Hepatocyte (in vitro differentiated cells): ENCODE measurements around the gene ETV6.

Experiments used
- CTCF ChIP-seq: fragments of 200-600 bp; sonication (generic); IDR thresholded peaks from 2 replicates; pipeline ENCODE4 v1.5.1; 2016; ENCODE audit warnings: antibody characterized with exemption, mild to moderate bottlenecking; ENCODE audit not compliant: poor library complexity
- EZH2 ChIP-seq: fragments of 200-600 bp; sonication (generic); IDR thresholded peaks from 2 replicates; pipeline ENCODE4 v1.6.1; 2016; ENCODE audit warnings: antibody characterized with exemption, mild to moderate bottlenecking, borderline replicate concordance
- EZH2phosphoT487 ChIP-seq: fragments of 200-600 bp; sonication (generic); IDR thresholded peaks from one replicate; pipeline ENCODE4 v1.6.1; 2018; ENCODE audit warnings: antibody characterized with exemption, mild to moderate bottlenecking, low read depth, moderate library complexity; ENCODE audit not compliant: unreplicated experiment, severe bottlenecking

GRCh38 chr12:11630046-11630706, 19.3 kb upstream of the ETV6 start:
- TF ChIP-seq CTCF, result no peak
- no peak for TF ChIP-seq EZH2phosphoT487
- TF ChIP-seq EZH2, result no peak
